ENCODE data around the gene SPATA9. TPM values are rescaled to one million over a fixed set of nuclear protein-coding genes. Genes with fewer than 3 reads are reported as not detected.
A peak's percentile ranks its signal among the peaks of the same experiment; 100 is the strongest.

Gene SPATA9
- total and polyA plus RNA-seq, 2 of the 13 experiments (the other 11 are each of a cell fraction or from before 2014, with no cell fraction given): not detected

DNA sequence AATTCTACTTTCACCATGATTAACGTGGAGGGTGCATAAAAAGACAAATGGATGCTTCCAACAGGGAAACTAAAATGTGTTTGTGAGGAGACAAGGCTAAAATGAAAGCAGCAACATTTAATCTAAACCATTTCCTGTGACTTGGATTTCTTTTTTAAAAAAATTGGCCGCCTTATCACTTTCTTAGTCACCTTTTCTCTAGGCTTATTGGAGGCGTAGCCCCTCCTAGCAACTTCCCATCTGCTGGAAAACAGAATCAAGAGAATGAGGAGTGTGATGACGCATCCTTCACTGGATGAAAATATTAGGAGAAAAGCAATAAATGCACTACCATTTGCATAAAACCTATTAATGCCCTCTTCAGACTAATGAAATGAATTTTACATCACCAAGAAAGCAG lies 63.7 kb downstream of the SPATA9 start:
- FAIRE-seq (no peak), ATAC-seq (no peak), DNase-seq (ENCODE audit: low spot score) (no peak)
- Histone ChIP-seq H3K9ac (ENCODE audit: insufficient read depth, low read depth, low read length) (no peak overlapping the region), H2AFZ (ENCODE audit: low read length) (no peak overlapping the region), H3K4me2 (ENCODE audit: low read depth, low read length) (peak overlapping the region; percentile 85; the same call in 1 of the 2 replicates), H3K27me3 (ENCODE audit: control insufficient read depth in 1 of 2, insufficient read depth in 2 of 2, low read length in 2 of 2) (peaks cover 7 to 58% of the 10 kb centered on the region in 2 experiments), H3K36me3 (replicated peaks in 1 of 2; ENCODE audit: control insufficient read depth in 1 of 2, insufficient read depth in 2 of 2, low read length in 2 of 2) (no peaks in the 10 kb centered on the region), H3K4me3 (replicated peaks in 1 of 3; ENCODE audit: insufficient read depth in 1 of 3, low read depth in 2 of 3, low read length in 3 of 3) (no peak overlapping the region), H4K20me1 (ENCODE audit: insufficient read depth, low read length) (no peaks in the 10 kb centered on the region), H3K9me3 (ENCODE audit: low read length) (no peaks in the 10 kb centered on the region), H3K79me2 (ENCODE audit: insufficient read depth, low read length) (no peaks in the 10 kb centered on the region), H3K27ac (ENCODE audit: extremely low read length, insufficient read depth, low read length) (no peak overlapping the region), H3K4me1 (ENCODE audit: insufficient read depth, low read length) (peaks cover 25% of the 10 kb centered on the region)
- in situ Hi-C loops (cut with HindIII; ENCODE audit: extremely low pct_ligation_motif_present, low pct_unique_long_range_greater_than_20kb): no loop called here
- intact Hi-C loops (cut with micrococcal nuclease; ENCODE audit: unreplicated experiment): loop anchor here (5.0 kb wide), 1 partner anchor 62 kb away; the partner anchor contains the start of gene ARSK
- TF ChIP-seq TCF7L2 (IDR thresholded peaks at IDR 0.05; ENCODE audit: low read depth, low read length) (no peak), ZFP36L1 (CRISPR knock-in tag; IDR thresholded peaks at IDR 0.05) (no peak), HNRNPK (IDR thresholded peaks at IDR 0.05; ENCODE audit: low read depth, low read length, poor library complexity, severe bottlenecking) (no peak), THYN1 (CRISPR knock-in tag; IDR thresholded peaks at IDR 0.05; ENCODE audit: borderline replicate concordance, low read depth) (no peak), ARNT2 (CRISPR knock-in tag; IDR thresholded peaks at IDR 0.05; ENCODE audit: low read depth) (no peak), ZNF224 (CRISPR knock-in tag; IDR thresholded peaks at IDR 0.05) (no peak), SALL2 (CRISPR knock-in tag; IDR thresholded peaks at IDR 0.05) (no peak), MIXL1 (CRISPR knock-in tag; IDR thresholded peaks at IDR 0.05) (no peak), ARNT (IDR thresholded peaks at IDR 0.05) (no peak), ISX (CRISPR knock-in tag; conservative IDR thresholded peaks at IDR 0.05) (no peak)
- TF ChIP-seq, protein P1, sequence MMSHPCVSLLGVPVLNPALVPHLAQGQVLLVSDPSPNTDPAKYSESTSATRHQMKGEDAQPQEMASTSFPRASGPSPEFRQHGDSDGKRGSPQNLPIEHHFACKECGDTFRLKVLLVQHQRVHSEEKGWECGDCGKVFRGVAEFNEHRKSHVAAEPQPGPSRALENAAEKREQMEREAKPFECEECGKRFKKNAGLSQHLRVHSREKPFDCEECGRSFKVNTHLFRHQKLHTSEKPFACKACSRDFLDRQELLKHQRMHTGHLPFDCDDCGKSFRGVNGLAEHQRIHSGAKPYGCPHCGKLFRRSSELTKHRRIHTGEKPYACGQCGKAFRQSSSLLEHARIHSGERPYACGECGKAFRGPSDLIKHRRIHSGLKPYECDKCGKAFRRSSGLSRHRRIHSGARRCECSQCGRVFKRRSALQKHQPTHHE (CRISPR knock-in tag; IDR thresholded peaks at IDR 0.05; ENCODE audit: borderline replicate concordance): no peak
- TF ChIP-seq, protein P2, sequence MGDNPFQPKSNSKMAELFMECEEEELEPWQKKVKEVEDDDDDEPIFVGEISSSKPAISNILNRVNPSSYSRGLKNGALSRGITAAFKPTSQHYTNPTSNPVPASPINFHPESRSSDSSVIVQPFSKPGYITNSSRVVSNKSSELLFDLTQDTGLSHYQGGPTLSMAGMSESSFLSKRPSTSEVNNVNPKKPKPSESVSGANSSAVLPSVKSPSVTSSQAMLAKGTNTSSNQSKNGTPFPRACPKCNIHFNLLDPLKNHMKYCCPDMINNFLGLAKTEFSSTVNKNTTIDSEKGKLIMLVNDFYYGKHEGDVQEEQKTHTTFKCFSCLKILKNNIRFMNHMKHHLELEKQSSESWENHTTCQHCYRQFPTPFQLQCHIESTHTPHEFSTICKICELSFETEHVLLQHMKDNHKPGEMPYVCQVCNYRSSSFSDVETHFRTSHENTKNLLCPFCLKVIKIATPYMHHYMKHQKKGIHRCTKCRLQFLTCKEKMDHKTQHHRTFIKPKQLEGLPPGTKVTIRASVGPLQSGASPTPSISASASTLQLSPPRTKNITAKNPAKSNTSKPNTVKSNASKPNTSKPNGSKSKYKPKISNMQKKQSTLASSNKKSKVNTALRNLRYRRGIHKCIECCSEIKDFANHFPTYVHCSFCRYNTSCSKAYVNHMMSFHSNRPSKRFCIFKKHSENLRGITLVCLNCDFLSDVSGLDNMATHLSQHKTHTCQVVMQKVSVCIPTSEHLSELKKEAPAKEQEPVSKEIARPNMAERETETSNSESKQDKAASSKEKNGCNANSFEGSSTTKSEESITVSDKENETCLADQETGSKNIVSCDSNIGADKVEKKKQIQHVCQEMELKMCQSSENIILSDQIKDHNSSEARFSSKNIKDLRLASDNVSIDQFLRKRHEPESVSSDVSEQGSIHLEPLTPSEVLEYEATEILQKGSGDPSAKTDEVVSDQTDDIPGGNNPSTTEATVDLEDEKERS (CRISPR knock-in tag; IDR thresholded peaks at IDR 0.05): no peak
- TF ChIP-seq, protein P3, sequence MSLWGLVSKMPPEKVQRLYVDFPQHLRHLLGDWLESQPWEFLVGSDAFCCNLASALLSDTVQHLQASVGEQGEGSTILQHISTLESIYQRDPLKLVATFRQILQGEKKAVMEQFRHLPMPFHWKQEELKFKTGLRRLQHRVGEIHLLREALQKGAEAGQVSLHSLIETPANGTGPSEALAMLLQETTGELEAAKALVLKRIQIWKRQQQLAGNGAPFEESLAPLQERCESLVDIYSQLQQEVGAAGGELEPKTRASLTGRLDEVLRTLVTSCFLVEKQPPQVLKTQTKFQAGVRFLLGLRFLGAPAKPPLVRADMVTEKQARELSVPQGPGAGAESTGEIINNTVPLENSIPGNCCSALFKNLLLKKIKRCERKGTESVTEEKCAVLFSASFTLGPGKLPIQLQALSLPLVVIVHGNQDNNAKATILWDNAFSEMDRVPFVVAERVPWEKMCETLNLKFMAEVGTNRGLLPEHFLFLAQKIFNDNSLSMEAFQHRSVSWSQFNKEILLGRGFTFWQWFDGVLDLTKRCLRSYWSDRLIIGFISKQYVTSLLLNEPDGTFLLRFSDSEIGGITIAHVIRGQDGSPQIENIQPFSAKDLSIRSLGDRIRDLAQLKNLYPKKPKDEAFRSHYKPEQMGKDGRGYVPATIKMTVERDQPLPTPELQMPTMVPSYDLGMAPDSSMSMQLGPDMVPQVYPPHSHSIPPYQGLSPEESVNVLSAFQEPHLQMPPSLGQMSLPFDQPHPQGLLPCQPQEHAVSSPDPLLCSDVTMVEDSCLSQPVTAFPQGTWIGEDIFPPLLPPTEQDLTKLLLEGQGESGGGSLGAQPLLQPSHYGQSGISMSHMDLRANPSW (CRISPR knock-in tag; IDR thresholded peaks at IDR 0.05; ENCODE audit: borderline replicate concordance): no peak
- TF ChIP-seq, protein P4, sequence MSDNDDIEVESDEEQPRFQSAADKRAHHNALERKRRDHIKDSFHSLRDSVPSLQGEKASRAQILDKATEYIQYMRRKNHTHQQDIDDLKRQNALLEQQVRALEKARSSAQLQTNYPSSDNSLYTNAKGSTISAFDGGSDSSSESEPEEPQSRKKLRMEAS (IDR thresholded peaks at IDR 0.05): no peak
- TF ChIP-seq, protein P5, sequence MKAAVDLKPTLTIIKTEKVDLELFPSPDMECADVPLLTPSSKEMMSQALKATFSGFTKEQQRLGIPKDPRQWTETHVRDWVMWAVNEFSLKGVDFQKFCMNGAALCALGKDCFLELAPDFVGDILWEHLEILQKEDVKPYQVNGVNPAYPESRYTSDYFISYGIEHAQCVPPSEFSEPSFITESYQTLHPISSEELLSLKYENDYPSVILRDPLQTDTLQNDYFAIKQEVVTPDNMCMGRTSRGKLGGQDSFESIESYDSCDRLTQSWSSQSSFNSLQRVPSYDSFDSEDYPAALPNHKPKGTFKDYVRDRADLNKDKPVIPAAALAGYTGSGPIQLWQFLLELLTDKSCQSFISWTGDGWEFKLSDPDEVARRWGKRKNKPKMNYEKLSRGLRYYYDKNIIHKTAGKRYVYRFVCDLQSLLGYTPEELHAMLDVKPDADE (CRISPR knock-in tag; IDR thresholded peaks at IDR 0.05): no peak
- WGBS (ENCODE audit: low lambda C conversion rate): 84% methylated on average over 4 of the region's 4 CpGs
- ChIA-PET CTCF (ENCODE audit: low intra/inter-chr PET ratio, low total read pairs) (no interaction called here), POLR2A (no interaction called here)
- no TSS peak for BruUV-seq (replicated peaks)
